Mucosa of descending colon (tissue), 3 donors: Measurements from ENCODE around the gene GPR179. TPM values are rescaled to one million over a fixed set of nuclear protein-coding genes. Genes with fewer than 3 reads are reported as not detected.

ENCODE experiments used
- ATAC-seq: fragments of 200-7000 bp; cut with Tn5 transposase; one replicate; pipeline ENCODE4 v1.9.1; 2020; ENCODE audit warnings: mild to moderate bottlenecking, moderate library complexity
- DNase-seq, 3 donors: peaks; one replicate each; pipeline ENCODE4 v3.0.0-alpha.2; 2020
- H3K36me3 ChIP-seq: fragments of 200-600 bp; one replicate; pipeline ENCODE4 v1.8.0; 2021; ENCODE audit warnings: low read depth, mild to moderate bottlenecking
- H3K4me1 ChIP-seq: fragments of 200-600 bp; one replicate; pipeline ENCODE4 v1.8.0; 2021; ENCODE audit warnings: low read depth, mild to moderate bottlenecking
- H3K4me3 ChIP-seq: fragments of 200-600 bp; one replicate; pipeline ENCODE4 v1.8.0; 2021; ENCODE audit warnings: mild to moderate bottlenecking
- H3K9me3 ChIP-seq: fragments of 200-600 bp; one replicate; pipeline ENCODE4 v1.8.0; 2021; ENCODE audit warnings: mild to moderate bottlenecking
- intact Hi-C, 2 donors: fragments of 100-400 bp; cut with DNase I in 1 of 2; cut with micrococcal nuclease in 1 of 2; formaldehyde crosslinking; loops; one replicate each; pipeline versions ENCODE4 v1.11.0 to v1.11.1; 2022; cut with DNase I, micrococcal nuclease
- total RNA-seq, 3 donors: library from RNA; stranded (reverse); fragmentation: NEBNext Ultra II Directional in 2 of 3; extraction: Animal tissue kit (Norgen Biotek cat#: 25700) in 2 of 3; gene quantifications; one replicate each; pipeline versions ENCODE4 v1.2.1 to v1.2.4, GENCODE V29; 2021 to 2023
- TF ChIP-seq, protein P1 (sequence below): fragments of 200-600 bp; IDR thresholded peaks from one replicate; pipeline ENCODE4 v1.8.0; 2022; ENCODE audit warnings: antibody characterized with exemption, mild to moderate bottlenecking
- donor health status: DM: no; HTN: no; CAD: no; lungs with moderate emphysema.
- donor health status: DM: no; HTN: no; CAD: no.
- donor health status: DM: no; HTN: yes; CAD: no.

GPR179 gene
- total RNA-seq, 3 donors from 2014 or later = 0.02 to 0.38 (median 0.09) TPM

DNA sequence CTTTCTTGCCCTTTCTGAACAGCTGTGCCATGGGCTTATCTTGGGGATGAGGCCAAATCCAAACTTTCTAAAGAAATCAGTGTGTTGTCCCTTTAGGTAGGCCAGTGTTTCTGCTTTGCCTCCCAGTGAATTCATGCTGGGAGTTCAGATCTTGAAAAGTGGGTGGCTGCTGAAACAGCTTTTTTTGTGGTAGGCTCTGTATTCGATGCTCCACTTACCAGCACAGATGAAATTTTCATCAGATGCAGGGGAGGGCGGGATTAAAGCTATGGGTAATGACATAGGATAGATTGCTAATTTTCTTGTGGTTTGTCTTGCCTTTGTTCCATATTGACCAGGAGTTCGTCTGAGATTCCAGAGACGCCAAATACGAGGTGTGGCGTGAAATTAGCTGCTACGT, 10.7 kb upstream of the GPR179 start:
- H3K4me1 ChIP-seq = peaks cover 12% of the 10 kb centered on the region
- ATAC-seq (no peak), DNase-seq (no peak)
- TF ChIP-seq, protein P1, sequence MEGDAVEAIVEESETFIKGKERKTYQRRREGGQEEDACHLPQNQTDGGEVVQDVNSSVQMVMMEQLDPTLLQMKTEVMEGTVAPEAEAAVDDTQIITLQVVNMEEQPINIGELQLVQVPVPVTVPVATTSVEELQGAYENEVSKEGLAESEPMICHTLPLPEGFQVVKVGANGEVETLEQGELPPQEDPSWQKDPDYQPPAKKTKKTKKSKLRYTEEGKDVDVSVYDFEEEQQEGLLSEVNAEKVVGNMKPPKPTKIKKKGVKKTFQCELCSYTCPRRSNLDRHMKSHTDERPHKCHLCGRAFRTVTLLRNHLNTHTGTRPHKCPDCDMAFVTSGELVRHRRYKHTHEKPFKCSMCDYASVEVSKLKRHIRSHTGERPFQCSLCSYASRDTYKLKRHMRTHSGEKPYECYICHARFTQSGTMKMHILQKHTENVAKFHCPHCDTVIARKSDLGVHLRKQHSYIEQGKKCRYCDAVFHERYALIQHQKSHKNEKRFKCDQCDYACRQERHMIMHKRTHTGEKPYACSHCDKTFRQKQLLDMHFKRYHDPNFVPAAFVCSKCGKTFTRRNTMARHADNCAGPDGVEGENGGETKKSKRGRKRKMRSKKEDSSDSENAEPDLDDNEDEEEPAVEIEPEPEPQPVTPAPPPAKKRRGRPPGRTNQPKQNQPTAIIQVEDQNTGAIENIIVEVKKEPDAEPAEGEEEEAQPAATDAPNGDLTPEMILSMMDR = no peak
- intact Hi-C loops = no loop called here
- no peaks in the 10 kb centered on the region for H3K36me3 ChIP-seq
- no peak overlapping the region for H3K4me3 ChIP-seq
- no peaks in the 10 kb centered on the region for H3K9me3 ChIP-seq

DNA sequence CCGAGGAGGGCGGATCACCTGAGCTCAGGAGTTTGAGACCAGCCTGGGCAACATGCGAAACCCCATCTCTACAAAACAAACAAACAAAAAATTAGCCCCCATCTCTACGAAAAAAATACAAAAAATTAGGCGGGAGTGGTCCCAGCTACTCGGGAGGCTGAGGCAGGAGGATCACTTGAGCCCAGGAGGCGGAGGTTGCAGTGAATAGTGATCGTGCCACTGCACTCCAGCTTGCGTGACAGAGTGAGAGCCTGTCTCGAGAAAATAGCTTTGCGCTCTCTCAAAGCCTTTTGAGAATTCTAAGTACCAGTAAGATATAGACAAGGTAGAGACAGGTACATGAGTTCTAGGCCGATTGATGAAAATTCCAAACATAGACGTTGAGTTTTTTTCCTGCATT, 9.9 kb upstream of the GPR179 start:
- ATAC-seq = no peak
- intact Hi-C loops = no loop called here
- DNase-seq = no peak
- Histone ChIP-seq H3K4me3 (no peak overlapping the region), H3K36me3 (no peaks in the 10 kb centered on the region), H3K4me1 (peaks cover 12% of the 10 kb centered on the region), H3K9me3 (no peaks in the 10 kb centered on the region)
- TF ChIP-seq, protein P1 = no peak

DNA sequence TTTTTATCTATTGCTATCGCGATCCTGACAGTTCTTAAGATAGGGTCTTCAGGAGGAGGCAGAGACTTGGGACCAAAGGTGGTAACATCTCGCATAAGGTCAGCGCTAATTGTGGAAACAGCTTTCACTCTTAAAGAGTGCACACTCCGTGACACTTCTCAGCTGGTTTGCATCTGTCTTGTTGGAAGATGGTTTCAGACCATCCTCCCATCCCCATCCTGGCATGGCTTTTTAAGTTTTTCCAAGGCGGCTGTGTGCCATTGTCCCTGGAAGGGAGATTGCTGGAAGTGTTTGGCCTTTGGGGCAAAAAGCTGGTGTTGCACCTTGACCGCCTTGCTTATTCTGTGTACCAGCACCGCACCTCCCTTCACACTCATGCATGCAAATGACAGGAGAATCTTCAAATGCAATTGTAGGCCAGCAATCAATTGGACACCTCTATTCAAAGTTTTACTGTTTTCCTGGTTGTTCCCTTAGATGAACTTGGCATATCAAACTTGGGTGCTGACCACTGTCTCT, 9.4 kb upstream of the GPR179 start:
- Histone ChIP-seq H3K4me3 (no peak overlapping the region), H3K36me3 (no peaks in the 10 kb centered on the region), H3K4me1 (peaks cover 12% of the 10 kb centered on the region), H3K9me3 (no peaks in the 10 kb centered on the region)
- TF ChIP-seq, protein P1 = no peak
- intact Hi-C loops = no loop called here
- ATAC-seq (no peak), DNase-seq (no peak)

DNA sequence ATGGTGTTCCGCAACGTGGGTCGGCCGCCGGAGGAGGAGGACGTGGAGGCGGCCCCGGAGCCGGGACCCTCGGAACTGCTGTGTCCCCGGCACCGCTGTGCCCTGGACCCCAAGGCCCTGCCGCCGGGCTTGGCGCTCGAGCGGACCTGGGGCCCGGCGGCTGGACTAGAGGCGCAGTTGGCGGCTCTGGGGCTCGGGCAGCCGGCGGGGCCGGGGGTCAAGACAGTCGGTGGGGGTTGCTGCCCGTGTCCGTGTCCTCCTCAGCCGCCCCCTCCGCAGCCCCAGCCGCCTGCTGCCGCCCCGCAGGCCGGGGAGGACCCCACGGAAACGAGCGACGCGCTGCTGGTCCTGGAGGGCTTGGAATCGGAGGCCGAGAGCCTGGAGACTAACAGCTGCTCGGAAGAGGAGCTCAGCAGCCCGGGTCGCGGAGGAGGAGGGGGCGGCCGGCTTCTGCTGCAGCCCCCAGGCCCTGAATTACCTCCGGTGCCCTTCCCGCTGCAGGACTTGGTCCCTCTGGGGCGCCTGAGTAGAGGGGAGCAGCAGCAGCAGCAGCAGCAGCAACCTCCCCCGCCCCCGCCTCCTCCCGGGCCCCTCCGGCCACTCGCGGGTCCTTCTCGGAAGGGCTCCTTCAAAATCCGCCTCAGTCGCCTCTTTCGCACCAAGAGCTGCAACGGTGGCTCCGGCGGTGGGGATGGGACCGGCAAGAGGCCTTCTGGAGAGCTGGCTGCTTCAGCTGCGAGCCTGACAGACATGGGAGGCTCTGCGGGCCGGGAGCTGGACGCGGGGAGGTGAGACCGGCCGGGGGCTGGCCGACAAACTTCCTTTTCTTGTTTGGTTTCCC, 8.7 kb upstream of the GPR179 start:
- peak in 2 of 3 donors; percentile 27 to 61 for DNase-seq
- H3K4me1 ChIP-seq = peaks cover 12% of the 10 kb centered on the region

DNA sequence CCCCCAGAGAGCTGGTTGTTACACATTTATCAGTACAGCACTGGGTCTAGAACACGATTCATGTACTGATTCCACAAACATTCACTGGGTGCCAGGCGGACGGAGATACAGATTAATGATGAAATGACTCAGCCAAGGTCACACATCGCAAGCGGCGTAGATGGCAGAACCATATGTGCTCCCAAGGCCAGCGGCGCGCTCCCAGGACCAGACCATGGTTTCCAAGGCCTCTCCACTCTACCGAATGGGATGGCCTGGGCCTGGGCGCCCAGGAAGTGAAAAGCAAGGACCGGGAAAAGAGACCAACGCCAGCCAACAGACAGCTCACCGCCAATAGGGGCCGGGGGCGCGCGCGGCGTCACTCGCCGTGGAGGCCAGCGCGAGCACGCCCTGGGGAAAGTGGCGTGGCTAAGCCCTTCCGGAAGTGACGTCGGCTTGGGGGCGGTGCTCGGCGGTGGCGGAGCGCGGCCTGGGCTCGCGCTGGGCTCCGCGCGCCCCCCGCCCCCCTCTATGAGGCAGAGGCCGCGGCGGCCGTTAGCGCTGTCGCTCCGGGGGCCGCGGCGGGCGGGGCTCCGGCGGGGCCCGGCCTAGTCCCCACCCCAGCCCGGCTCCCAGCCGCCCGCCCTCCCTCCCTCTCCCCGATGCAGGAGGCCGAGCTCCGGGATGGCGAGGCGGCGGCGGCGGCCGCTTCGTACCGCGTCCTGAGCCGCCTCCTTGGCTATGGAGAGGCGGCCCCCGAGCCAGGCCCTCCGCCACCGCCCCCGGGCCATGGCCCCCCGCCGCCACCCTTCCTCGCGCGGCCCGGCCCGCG, 7.9 kb upstream of the GPR179 start, which contains the start of gene SOCS7:
Gene SOCS7, plus strand, starts transcription at position 433 of the 811 bp plus-strand sequence. Its CDS starts 209 bp downstream, at position 642.
- peaks cover 12% of the 10 kb centered on the region for H3K4me1 ChIP-seq
- H3K9me3 ChIP-seq = no peaks in the 10 kb centered on the region
- TF ChIP-seq, protein P1 = no peak
- intact Hi-C loops = no loop called here
- peak within 1 kb of the TSS; percentile 64 for H3K4me3 ChIP-seq
- ATAC-seq (peak; percentile 95), DNase-seq (peak; percentile 95 to 97 (median 97))
- no peaks in the 10 kb centered on the region for H3K36me3 ChIP-seq

More for the DNA sequence above, 8.7 kb upstream of the GPR179 start:
- no peaks in the 10 kb centered on the region for H3K36me3 ChIP-seq
- H3K9me3 ChIP-seq = no peaks in the 10 kb centered on the region
- TF ChIP-seq, protein P1 = no peak
- peak overlapping the region; percentile 64 for H3K4me3 ChIP-seq
- intact Hi-C loops = no loop called here
- ATAC-seq = peak; percentile 21
